ENCODE data around the gene GNS. TPM values are rescaled to one million over a fixed set of nuclear protein-coding genes. Genes with fewer than 3 reads are reported as not detected.
"Not testable (repeated sequence)": the region's sequence is repeated elsewhere in the genome, so short reads cannot be mapped to it uniquely, and the experiment has no call there.

GNS gene
- polyA plus RNA-seq, 3 donors = 144 to 162 (median 153) TPM

DNA sequence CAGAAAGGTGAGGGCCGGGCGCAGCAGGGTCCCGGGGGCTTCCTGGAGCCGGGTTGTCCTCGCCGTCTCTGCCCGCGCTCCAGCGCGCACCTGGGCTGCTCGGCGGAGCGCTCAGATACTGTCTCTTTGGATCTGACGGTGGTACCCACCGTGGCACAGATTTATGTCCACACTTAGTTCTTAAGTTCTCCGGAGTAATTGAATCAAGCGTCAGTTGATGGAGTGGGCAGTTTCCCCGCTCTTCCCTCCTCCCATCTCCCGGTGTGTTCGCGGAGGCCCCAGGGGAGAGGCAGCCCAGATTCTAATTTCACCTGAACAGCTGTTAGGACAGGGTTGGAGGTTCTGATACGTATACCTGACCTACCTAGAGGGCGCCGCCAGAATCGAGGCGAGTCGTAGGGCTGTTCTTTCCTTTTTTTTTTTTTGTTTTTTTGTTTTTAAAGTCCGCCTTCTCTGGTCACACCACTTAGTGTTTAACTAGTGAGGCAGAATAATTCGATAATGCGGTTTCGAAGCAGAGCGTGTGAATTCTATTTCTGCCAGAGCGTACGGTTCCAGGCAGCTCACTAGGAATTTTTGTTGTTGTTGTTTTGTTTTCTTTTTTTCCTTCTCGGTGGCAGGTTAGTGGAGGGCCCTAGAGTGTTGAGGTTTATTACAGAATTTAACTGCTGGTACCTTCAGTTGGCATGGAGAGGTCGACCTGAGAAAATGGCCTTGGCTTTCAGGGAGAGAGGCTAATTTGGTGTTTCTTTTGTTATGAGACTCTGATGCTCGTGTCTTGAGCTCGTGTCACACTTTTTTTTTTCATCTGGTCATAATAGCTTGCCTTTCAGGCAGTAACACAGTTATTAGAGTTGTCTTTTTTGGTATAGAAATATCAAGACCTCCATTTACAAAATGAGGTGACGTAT, 22.3 kb upstream of the GNS start:
- no peak for DNase-seq

DNA sequence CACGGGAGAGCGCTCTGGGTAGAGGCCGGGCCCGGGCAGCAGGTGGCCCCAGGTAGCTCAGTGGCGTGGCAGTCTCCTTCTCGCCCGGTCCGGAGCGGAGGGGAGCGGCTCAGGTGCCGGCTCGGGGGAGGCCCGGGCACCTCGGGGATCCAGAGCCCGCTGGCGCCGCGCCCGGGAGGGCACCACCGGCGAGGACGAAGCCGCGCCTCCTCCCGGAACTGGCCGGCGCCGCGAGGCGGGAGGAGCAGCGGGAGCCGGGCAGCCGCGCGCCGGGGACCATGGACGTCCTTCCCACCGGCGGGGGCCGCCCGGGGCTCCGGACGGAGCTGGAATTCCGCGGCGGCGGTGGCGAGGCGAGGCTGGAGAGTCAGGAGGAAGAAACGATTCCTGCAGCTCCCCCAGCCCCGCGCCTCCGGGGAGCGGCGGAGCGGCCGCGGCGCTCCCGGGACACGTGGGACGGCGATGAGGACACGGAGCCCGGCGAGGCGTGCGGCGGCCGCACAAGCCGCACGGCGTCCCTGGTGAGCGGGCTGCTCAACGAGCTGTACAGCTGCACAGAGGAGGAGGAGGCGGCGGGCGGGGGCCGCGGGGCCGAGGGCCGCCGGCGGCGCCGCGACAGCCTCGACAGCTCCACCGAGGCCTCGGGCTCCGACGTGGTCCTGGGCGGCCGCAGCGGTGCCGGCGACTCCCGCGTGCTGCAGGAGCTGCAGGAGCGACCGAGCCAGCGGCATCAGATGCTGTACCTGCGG, 21.5 kb upstream of the GNS start:
- no peak for DNase-seq

DNA sequence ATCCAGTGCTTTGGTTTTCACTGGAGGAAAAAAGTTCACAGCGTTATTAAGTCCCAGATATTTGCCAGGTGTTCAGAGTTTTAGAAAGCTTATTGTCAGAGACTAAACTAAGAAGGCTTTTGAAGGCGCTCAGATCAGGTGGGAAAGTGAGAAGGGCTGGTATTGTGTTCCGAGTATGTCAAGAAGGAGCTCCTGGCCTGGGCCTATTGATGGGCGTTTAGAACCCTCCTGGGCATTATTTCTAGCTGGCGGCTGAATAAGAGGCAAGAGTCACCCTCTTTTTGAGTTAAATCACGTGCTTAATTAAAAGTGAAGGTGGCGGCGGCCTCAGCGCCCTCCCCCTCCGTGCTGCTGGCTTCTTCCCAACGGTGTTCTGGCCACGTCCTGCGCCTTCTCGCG, 20.9 kb upstream of the GNS start:
- no peak for DNase-seq

- DNase-seq = no peak
Measured at GRCh38 chr12:64779354-64779974, 20.3 kb upstream of the GNS start.

GRCh38 chr12:64775147-64775736, 16.0 kb upstream of the GNS start:
- DNase-seq = not testable (repeated sequence)

DNA sequence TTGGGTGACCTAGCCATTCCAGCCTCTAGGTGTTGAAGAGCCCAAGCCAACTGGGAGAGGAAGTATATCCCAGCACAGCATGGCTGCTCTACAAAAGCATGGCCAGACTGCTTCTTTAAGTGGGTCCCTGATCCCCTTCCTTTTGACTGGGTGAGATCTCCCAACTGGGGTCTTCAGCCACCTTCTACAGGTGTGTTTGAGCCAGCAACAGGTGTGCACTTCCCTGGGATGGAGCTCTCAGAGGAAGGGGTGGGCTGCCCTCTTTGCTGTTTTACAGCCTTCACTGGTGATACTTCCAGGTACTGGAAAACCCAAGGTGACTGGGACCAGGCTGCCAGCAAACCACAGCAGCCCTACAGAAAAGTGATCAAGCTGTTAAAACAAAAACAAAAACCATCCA, 14.2 kb upstream of the GNS start:
- DNase-seq = no peak

DNA sequence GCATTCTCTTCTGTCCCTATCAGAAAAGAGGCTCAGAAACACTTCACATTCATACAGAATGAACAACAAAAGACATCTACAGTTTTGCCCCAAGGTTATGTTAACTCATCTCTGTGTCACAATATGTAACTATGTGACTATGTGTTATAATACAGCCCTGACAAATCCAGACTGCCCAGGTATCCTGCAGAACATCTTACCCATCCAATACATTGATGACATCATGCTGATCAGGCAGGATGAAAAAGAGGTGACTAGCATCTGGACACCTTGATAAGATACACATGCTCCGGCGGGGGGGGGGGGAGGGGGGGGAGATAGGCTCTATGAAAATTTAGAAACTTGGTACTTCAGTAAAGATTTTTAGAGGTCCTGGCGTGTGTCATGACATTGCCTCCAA, 8.3 kb upstream of the GNS start:
- DNase-seq = no peak

GRCh38 chr12:64760808-64761573, 1.8 kb upstream of the GNS start:
- no peak for DNase-seq

DNA sequence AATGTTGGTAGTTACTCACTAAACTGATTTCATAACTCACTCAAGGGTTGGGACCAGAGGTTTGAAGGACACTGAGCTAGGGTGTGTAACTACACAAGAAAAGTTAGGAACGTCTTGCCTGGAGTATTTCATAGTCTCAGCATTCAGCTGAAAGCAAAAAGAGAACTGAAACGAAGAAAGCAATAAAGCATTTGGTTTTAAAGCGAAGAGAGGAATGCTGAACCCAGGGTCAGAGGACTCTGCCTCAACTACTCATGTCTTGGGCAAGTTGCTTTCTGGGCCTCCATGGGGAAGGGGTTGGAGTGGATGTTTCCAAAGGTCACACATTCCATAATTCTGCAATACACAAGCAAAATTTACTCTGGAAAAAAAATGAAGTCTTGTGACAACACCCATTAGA, 1.4 kb downstream of the GNS start:
- DNase-seq = no peak

- no peak for DNase-seq
Measured at GRCh38 chr12:64756376-64756775, 2.8 kb downstream of the GNS start.

- DNase-seq = no peak
Measured at GRCh38 chr12:64753427-64753826, 5.8 kb downstream of the GNS start.

GRCh38 chr12:64752833-64753238, 6.4 kb downstream of the GNS start:
- no peak for DNase-seq

DNA sequence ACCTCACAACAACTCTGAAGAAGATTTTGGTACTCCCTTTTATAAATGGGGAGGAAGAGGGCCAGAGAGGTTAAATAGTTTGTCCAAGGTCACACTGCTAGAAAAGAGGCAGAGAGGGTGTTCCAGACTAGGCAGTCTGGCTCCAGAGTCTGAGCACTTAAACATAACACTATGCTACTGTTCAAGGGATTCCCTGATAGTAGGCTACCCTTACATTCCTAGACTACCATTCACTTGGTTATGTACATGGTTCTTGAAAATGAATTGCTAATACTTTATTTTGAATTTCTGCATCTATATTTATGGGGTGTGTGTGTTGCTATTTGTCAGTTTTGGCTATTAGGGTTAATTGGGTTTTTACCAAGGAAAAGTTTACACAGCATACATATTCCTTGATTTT, 7.2 kb downstream of the GNS start:
- no peak for DNase-seq

- no peak for DNase-seq
Measured at GRCh38 chr12:64749461-64750200, 9.6 kb downstream of the GNS start.

GRCh38 chr12:64747695-64748094, 11.5 kb downstream of the GNS start:
- no peak for DNase-seq

DNA sequence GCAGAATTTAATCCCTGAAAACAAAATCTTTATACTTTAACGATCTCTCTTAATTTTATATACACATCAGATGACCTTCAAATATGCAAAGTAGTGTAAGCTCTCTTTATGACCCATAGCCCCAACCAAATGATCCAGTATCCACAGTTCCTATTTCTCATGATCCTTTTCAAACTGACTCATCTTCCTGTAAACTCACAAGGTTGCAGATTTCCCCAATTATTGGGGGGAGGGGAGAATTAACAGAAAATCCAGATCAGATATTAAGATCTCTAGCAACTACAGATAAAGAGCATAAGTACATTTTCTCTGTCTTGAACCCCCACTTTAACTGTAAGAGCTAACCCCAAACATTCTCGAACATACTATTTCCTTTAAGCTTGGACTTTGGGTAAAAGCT, 12.5 kb downstream of the GNS start:
- no peak for DNase-seq

- no peak for DNase-seq
Measured at GRCh38 chr12:64745980-64746379, 13.2 kb downstream of the GNS start.

DNA sequence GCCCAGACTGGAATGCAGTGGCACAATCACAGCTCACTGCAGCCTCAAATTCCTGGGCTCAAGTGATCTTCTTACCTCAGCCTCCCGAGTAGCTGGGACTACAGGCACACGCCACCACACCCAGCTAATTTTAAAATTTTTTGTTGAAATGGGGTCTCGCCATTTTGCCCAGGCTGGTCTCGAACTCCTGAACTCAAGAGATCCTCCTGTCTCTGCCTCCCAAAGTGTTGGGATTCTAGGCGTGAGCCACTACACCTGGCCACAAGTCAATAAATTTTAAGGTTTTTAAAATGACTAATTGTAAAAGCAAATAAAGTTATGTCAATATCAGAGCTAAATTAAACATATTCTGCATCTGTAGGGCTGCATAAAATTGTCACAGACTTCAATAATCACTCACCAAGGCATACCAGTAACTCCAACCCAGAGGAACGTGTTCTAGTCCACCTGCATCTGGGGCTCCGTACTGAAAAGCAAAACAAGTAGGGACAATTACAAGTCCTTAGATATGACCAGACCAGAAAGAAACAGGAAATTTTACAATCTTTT, 13.9 kb downstream of the GNS start:
- DNase-seq = no peak

DNA sequence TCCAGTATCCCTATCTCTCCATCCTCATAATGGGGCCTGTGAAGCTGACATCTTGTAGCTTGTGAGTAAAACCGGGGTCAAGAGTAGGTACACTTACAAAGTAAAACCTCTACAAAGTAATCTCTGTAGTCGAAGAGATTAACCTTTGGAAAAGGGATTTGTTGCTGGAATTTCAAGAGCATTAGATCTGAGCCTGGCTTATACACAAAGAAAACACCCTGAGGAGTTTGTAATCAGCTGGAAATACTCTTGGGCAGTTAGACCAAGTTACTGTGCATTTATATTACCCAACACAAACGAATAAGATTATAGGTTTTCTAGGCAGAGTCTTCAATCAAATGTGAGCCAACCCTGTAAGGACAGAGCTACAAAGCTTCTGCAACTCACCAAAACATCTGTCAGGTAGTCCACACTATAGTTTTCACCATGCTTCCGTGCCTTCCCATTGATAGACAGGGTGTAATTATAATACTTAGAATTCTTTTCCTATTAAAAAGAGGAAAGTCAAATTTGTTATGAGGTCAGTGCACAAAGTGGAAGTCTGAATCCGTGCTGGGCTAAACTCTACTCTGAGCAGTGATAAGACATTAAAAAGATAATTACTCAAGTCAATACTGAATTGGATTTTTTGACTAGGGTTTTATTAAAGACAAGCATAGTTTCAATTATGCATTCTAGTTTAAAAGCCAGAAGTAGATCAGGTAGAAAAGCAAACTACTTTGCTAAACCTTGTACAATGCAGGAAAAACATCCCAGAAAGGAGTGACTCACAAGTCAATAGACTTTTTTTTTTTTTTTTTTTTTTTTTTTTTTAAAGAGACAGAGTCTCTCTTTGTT, 14.6 kb downstream of the GNS start:
- no peak for DNase-seq

DNA sequence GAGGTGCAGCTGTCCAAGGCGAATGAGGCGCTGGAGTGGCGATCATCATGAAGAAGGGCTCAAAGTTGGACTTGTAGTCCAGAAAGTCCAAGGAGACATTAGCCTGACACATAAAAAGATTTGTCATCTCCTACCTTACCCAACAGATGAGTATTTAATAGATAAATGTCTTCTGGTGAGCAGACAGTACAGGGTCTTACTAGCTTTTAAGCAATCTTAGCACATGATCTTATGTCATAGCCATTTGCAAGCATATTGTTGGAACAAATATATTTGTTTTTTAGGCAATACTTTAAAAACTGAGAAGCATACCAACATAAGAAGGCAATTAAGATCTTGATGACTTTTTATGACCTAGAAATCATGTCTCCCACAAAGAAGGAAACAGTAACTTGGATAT, 16.0 kb downstream of the GNS start:
- no peak for DNase-seq
